NCI-H510A (cell line): Measurements from ENCODE around the gene CMTM2.
"Not testable (repeated sequence)": the region's sequence is repeated elsewhere in the genome, so short reads cannot be mapped to it uniquely, and the experiment has no call there.

Experiments used
- DNase-seq: peaks from one replicate; lab custom pipeline; 2025; lab: John Stamatoyannopoulos, UW

Gene CMTM2

GRCh38 chr16:66608241-66609138, 29.2 kb downstream of the CMTM2 start:
- peak; percentile 67 for DNase-seq

GRCh38 chr16:66609139-66609510, 29.9 kb downstream of the CMTM2 start:
- no peak for DNase-seq

- no peak for DNase-seq
These were observed 31.0 kb downstream of the CMTM2 start for GRCh38 chr16:66610111-66610820.

- DNase-seq: not testable (repeated sequence)
These were observed 32.6 kb downstream of the CMTM2 start for GRCh38 chr16:66611911-66612310.

- DNase-seq: no peak
These were observed 33.2 kb downstream of the CMTM2 start for GRCh38 chr16:66612422-66612821.

DNA sequence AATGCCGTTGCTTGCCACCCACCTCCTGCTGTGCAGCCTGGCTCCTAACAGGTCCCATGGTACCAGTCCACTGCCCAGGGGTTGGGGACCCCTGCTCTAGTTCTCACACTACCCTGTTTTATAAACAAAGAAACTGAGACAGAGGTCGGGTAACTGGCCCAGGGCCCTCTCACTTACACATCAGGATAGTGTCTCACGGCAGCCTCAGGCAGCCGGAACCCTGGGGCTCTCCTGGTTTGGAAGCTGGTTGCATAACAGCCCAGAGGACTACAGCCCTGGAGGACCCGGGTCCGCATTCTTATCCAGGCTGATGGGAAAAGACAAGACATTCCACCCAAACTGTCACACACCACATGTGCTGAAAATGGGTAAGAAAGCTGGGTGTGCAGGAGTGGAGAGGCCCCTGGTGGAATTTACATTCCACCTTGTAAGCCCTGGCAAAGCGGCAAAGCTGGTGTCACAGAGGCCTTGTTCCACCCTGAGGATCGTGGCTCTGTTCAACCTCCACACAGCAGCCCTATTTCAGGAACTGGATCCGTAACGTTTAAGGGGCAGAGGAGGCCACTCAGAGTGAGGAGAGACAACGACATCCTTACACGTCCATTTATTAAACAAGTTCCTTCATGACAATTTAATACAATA, 35.0 kb downstream of the CMTM2 start:
- DNase-seq: no peak

GRCh38 chr16:66616169-66616568, 36.9 kb downstream of the CMTM2 start:
- no peak for DNase-seq

DNA sequence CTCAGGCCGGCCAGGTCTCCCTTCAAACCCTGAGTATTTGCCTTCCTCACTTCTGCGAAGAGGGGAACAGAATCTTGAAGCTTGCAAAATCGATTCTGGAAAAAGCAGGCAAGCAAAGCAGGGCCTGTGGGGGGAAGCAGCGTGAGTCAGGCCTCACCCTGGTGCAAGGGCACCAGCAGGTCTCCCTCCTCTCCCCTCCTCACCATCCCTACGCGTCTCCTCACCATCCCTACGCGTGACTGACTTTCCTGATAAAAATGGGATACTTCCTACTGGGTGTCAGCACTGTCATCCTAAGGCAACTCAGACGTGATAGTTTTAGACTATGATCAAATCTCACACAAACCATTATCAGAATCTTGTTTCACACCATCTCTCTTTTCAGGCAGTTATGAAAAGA, 37.3 kb downstream of the CMTM2 start:
- no peak for DNase-seq

GRCh38 chr16:66617010-66617434, 37.8 kb downstream of the CMTM2 start:
- no peak for DNase-seq

- no peak for DNase-seq
These were observed 38.5 kb downstream of the CMTM2 start for GRCh38 chr16:66617728-66618127.

DNA sequence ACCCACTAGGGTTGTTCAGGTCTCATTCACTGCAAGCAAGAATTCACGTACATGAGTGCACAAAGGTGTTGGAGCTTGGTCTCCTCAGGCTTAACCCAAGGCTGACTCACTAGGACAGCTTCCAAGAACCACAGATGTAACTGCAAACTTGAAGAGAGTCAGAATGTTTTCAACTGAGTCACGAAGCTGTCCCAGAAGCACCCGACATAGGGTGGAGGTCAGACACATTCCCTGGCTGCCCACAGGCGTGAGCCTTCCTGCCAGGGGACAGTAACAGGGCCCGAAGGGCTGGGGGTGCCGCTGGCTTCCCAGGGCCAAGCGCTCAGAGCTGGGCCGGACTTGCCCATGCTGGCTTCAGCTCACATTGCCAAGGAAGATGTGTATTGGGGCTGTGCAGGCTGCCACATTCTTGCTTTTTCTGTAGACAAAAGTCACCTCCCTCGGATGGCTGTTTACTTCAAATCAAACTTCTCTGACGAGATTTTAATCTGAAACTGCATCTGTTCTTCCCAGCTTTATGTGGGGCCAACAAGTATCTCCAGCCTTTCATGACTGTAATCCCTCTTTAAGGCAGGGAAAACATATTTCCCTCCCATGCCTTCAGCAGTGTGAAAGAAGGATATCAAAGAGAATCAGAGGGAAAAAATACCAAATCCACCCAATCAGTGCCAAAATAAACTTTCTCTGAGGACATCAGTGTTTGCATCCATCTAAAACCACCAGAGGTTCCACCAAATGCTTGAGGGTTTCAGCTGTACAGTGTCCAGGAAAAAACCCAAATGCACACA, 39.5 kb downstream of the CMTM2 start:
- no peak for DNase-seq

DNA sequence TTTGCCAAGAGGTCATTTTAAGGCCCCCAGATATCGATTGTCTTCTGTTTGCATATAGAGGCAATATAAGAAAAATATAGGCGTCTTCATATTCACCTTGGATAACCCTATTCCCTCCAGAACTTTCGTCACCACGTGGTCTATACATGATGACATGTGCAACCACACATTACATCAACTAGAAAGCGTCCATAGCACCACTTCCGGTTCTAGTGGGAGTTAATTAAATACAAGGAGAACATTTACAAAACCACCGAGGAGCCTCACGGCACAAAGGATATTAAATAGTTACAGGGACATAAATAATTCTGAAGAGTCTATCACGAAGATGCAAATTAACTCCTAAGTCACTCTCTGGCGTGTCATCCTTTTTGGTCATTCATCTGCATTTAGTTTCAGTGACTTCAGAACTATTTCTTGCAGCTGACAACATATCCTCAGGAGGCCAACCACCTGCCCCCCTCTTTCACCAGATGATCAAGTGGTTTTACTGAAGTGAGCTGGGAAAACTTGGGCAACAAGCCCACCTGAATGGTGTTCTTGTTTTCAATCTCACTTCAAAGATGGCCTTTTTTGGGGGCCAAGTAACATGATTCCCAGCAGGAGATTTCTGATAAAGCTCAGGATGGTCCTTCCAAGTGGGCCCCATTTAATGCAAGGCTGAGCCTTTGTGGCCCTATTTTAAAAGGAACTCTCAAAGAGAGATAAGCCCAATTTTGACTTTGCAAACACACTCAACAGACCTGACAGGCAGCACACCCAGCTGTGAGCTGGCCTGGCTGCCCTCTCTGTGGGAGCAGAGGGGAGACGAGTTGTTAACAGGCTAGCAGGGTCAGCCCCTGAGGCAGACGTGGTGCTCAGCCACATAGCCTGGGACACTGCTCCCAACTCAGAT, 40.5 kb downstream of the CMTM2 start:
- DNase-seq: no peak

- DNase-seq: no peak
These were observed 41.1 kb downstream of the CMTM2 start for GRCh38 chr16:66620429-66620795.

GRCh38 chr16:66621973-66622372, 42.7 kb downstream of the CMTM2 start:
- DNase-seq: no peak

DNA sequence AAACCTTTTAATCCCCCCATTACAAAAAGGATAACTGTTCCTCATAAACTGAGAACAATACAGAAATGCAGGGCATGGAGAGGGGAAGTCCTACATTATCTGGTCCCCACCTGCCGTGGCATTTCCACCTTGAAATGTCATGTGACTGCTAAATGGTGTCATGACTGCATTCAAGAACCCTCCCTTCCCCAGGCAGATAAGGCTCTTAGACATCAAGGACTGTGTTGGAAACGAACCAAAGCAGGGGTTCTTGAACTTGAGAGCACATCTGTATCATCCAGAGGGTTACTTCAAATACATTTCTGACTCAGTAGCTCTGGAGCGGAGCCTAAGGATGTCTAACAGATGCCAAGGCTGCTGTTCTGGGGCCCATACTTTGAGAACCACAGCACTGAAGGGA, 43.6 kb downstream of the CMTM2 start:
- DNase-seq: no peak

- no peak for DNase-seq
These were observed 44.5 kb downstream of the CMTM2 start for GRCh38 chr16:66623755-66624154.

GRCh38 chr16:66627611-66628378, 48.5 kb downstream of the CMTM2 start:
- DNase-seq: not testable (repeated sequence)

DNA sequence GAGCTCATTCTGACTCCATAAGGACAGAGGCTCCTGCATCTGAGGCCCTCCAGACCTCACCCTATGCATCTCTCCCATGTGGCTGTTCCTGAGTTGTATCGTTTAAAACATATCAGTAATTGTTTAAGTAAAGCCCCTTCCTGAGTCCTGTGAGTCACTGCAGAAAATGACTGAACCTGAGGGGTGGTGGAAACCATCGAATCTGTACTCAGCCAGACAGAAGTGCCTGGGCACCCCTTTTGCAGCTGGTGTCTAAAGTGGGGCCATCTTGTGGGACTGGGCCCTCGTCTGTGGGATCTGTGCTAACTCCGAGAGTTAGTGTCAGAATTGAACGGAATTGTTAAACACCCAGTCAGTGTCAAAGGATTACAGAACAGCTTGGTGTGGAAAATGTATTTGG, 50.6 kb downstream of the CMTM2 start:
- DNase-seq: no peak

GRCh38 chr16:66630561-66631260, 51.4 kb downstream of the CMTM2 start:
- DNase-seq: not testable (repeated sequence)

GRCh38 chr16:66631558-66631957, 52.3 kb downstream of the CMTM2 start:
- not testable (repeated sequence) for DNase-seq
